Measurements from ENCODE around the gene YWHAH. TPM values are rescaled to one million over a fixed set of nuclear protein-coding genes. Genes with fewer than 3 reads are reported as not detected.

YWHAH gene
- total RNA-seq, 2 experiments from 2014 or later, result 224 to 254 TPM

DNA sequence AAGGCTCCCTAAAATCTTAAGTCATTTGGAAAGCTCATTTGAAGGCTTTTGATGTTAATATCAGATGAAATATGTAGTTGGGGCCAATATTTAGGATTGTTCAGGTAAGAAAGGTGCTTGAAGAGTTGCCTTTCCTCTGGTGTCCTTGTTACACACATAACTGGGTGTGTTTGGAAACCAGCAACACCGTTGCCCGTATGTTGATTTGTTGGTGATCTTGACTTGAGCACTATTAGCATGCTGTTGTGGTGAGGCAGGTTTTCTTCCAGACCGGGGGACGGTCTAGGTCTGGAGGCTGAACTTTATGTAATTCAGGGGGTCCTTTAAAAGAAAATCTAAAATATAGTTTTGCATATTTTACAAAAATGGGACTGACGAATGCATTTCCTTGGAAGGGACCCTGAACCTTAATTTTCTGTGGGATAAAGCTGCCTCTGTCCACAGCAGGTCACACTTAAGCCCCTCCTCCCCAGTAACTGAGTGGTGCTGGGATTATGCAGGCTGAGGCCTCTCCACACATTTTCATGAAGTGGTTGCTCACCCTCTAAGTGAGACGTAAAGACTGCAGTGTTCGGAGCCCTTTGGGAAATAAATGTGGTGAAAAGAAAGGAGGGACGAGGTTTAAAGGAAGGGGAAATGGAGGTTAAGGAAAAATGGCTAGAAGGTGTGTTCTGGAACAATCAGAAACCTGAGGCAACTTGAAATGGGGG, 1.8 kb downstream of the YWHAH start:
- DNase-seq (no peak), ATAC-seq (no peak)
- H3K4me1 Mint-ChIP-seq, result peaks cover 49% of the 10 kb centered on the region
- no peak overlapping the region for H3K27ac Mint-ChIP-seq
- CTCF ChIA-PET, result interaction anchor here (0.6 to 4.2 kb wide), 7 partner anchors 11 to 284 kb away, joined by 4 to 39 read pairs (median 6); partner anchors contain the start of gene PISD
- H3K9me3 Mint-ChIP-seq (ENCODE audit: low read depth), result no peaks in the 10 kb centered on the region
- no peaks in the 10 kb centered on the region for H3K27me3 Mint-ChIP-seq
- peaks cover 34% of the 10 kb centered on the region for H3K36me3 Mint-ChIP-seq
- H3K4me3 Mint-ChIP-seq, result no peak overlapping the region

DNA sequence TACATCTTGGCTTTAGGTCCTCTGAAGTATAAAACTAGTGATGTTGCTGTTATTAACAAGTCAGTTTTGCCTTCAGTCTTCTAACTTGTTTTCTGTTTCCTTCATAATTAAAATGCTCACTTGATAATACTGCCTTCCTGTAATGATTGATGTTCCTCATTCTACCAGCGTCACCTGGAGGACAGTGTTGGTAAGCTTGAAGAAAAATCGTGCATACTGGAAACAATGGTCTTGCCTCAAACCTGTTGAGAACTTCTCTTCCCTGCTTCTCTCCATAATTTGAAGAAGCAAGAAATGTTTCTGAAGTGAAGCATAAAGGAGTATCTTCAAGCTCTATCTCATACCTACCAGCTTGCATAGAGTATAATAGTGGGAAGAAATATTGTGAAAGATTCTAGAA, 3.0 kb downstream of the YWHAH start:
- peak overlapping the region; percentile 68 for H3K27ac Mint-ChIP-seq
- no peaks in the 10 kb centered on the region for H3K27me3 Mint-ChIP-seq
- ATAC-seq, result no peak
- peak; percentile 55 for DNase-seq
- H3K36me3 Mint-ChIP-seq, result peaks cover 42% of the 10 kb centered on the region
- CTCF ChIA-PET, result interaction anchor here (1.0 to 4.2 kb wide), 8 partner anchors 9 to 285 kb away, joined by 3 to 39 read pairs (median 7); partner anchors contain the start of gene PISD
- H3K9me3 Mint-ChIP-seq (ENCODE audit: low read depth), result no peaks in the 10 kb centered on the region
- H3K4me3 Mint-ChIP-seq, result peak overlapping the region; percentile 40
- H3K4me1 Mint-ChIP-seq, result peaks cover 57% of the 10 kb centered on the region

- H3K36me3 Mint-ChIP-seq, result peaks cover 45% of the 10 kb centered on the region
- no peak for DNase-seq
- peak overlapping the region; percentile 71 for H3K27ac Mint-ChIP-seq
- no peaks in the 10 kb centered on the region for H3K27me3 Mint-ChIP-seq
- CTCF ChIA-PET, result interaction anchor here (0.7 to 4.2 kb wide), 8 partner anchors 10 to 286 kb away, joined by 3 to 39 read pairs (median 6); partner anchors contain the start of gene PISD
- peaks cover 58% of the 10 kb centered on the region for H3K4me1 Mint-ChIP-seq
- H3K4me3 Mint-ChIP-seq, result no peak overlapping the region
- H3K9me3 Mint-ChIP-seq (ENCODE audit: low read depth), result no peaks in the 10 kb centered on the region
- no peak for ATAC-seq
Measured at GRCh38 chr22:31948002-31948401, 3.7 kb downstream of the YWHAH start.

DNA sequence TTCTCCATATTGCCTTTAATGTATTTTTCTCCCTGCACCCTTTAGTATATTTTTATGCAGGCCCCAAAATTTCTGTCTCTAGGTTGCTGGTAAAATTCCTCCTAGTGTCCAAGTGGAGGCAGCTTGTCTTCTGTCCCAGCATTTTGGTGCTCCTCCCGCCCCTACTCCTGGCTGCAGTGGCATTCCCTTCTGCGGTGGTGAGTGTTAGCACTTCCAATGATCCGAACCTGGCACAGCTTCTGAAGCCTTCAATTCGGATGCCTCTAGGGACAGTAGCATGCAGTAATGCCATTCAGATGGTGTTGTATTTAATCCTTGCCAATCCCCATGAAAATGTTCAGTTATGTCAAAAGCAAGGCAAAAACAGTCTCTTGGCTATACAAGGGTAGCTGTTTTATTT, 5.9 kb downstream of the YWHAH start:
- CTCF ChIA-PET, result interaction anchor here (1.1 to 2.1 kb wide), 8 partner anchors 20 to 289 kb away, joined by 3 to 11 read pairs (median 4); no protein-coding TSS in a partner anchor
- no peak for ATAC-seq
- DNase-seq, result no peak
- Mint-ChIP-seq H3K36me3 (peaks cover 61% of the 10 kb centered on the region), H3K4me3 (no peak overlapping the region), H3K27me3 (no peaks in the 10 kb centered on the region), H3K27ac (no peak overlapping the region), H3K9me3 (ENCODE audit: low read depth) (no peaks in the 10 kb centered on the region), H3K4me1 (peaks cover 68% of the 10 kb centered on the region)

- peaks cover 76% of the 10 kb centered on the region for H3K4me1 Mint-ChIP-seq
- CTCF ChIA-PET, result interaction anchor here (0.5 to 2.1 kb wide), 4 partner anchors 11 to 288 kb away, joined by 4 to 11 read pairs (median 6); no protein-coding TSS in a partner anchor
- H3K4me3 Mint-ChIP-seq, result peak overlapping the region; percentile 14
- H3K27ac Mint-ChIP-seq, result peak overlapping the region; percentile 63
- peak; percentile 56 for DNase-seq
- no peaks in the 10 kb centered on the region for H3K9me3 Mint-ChIP-seq (ENCODE audit: low read depth)
- peak; percentile 58 for ATAC-seq
- no peaks in the 10 kb centered on the region for H3K27me3 Mint-ChIP-seq
- peaks cover 70% of the 10 kb centered on the region for H3K36me3 Mint-ChIP-seq
Measured at GRCh38 chr22:31951194-31952093, 7.1 kb downstream of the YWHAH start.

DNA sequence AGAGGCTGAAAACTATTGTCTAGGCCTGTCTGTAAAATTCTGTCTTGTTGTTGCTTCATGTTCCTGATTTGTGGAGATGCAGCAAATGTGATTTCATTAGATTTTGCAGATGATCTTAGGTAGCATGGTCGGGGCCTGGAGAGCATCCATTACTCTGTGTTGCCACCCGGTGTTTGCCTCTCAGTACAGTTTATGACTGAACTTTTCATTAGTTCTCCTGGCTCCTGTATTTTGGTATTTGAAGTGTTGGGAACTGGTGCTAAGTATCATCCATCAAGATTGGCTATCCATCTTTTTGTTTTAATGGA, 7.7 kb downstream of the YWHAH start:
- ATAC-seq (peak; percentile 38), DNase-seq (no peak)
- CTCF ChIA-PET, result interaction anchor here (1.7 to 3.1 kb wide), 2 partner anchors 18 to 287 kb away, joined by 7 to 11 read pairs; no protein-coding TSS in a partner anchor
- H3K36me3 Mint-ChIP-seq, result peaks cover 74% of the 10 kb centered on the region
- H3K4me3 Mint-ChIP-seq, result no peak overlapping the region
- no peaks in the 10 kb centered on the region for H3K9me3 Mint-ChIP-seq (ENCODE audit: low read depth)
- H3K27me3 Mint-ChIP-seq, result no peaks in the 10 kb centered on the region
- peaks cover 80% of the 10 kb centered on the region for H3K4me1 Mint-ChIP-seq
- no peak overlapping the region for H3K27ac Mint-ChIP-seq

DNA sequence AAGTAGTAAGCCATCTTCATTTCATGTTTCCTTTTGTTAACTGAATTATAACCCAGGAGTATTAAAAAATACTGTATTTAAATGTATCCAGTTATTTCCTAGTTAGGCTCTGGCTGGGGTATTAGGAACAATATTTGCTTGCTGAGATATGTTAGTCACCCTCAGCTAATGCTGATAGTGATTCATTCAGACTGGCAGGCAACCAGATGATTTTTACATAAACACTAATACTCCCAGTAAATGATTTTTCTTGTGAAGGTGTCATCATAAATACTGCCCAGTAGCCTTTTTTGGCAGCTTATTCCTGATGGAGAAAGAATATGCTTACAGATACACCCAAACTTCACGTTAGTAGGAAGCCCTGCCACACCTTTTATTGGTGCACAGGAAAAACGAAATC, 8.1 kb downstream of the YWHAH start:
- CTCF ChIA-PET, result interaction anchor here (1.2 to 3.1 kb wide), 3 partner anchors 10 to 287 kb away, joined by 4 to 11 read pairs (median 7); no protein-coding TSS in a partner anchor
- H3K4me1 Mint-ChIP-seq, result peaks cover 77% of the 10 kb centered on the region
- DNase-seq (no peak), ATAC-seq (no peak)
- H3K4me3 Mint-ChIP-seq, result no peak overlapping the region
- H3K36me3 Mint-ChIP-seq, result peaks cover 74% of the 10 kb centered on the region
- no peaks in the 10 kb centered on the region for H3K9me3 Mint-ChIP-seq (ENCODE audit: low read depth)
- H3K27me3 Mint-ChIP-seq, result no peaks in the 10 kb centered on the region
- no peak overlapping the region for H3K27ac Mint-ChIP-seq

DNA sequence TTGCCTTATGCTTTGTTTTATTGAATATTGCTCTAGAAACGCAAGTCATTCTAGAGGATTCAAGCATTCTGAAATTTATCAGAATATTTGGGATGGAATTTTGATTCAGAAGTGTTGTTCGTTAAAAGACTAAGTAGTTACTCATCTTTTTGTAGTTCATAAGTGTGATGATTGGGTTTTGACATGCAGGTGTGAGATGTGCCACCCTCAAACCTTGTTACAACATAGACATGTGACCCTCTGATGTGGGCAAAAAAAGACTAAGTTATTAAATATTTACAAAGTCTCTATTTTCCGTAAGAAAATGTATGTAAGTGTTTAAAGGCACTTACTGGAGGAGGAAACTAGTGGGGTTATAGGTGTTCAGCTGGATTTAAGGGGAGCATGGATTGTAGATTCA, 8.9 kb downstream of the YWHAH start:
- Mint-ChIP-seq H3K9me3 (ENCODE audit: low read depth) (no peaks in the 10 kb centered on the region), H3K4me1 (peaks cover 77% of the 10 kb centered on the region), H3K27me3 (no peaks in the 10 kb centered on the region), H3K36me3 (peaks cover 73% of the 10 kb centered on the region), H3K4me3 (no peak overlapping the region), H3K27ac (no peak overlapping the region)
- no peak for DNase-seq
- ATAC-seq, result no peak
- CTCF ChIA-PET, result interaction anchor here (0.9 to 3.1 kb wide), 4 partner anchors 9 to 288 kb away, joined by 3 to 11 read pairs (median 6); no protein-coding TSS in a partner anchor

GRCh38 chr22:31954535-31955523, 10.5 kb downstream of the YWHAH start:
- no peak for ATAC-seq
- Mint-ChIP-seq H3K4me3 (no peak overlapping the region), H3K36me3 (peaks cover 65% of the 10 kb centered on the region), H3K4me1 (peaks cover 72% of the 10 kb centered on the region), H3K27me3 (no peaks in the 10 kb centered on the region), H3K27ac (peak overlapping the region; percentile 34), H3K9me3 (ENCODE audit: low read depth) (no peaks in the 10 kb centered on the region)
- no peak for DNase-seq
- CTCF ChIA-PET, result interaction anchor here (0.9 to 3.1 kb wide), 4 partner anchors 10 to 290 kb away, joined by 3 to 13 read pairs (median 7); no protein-coding TSS in a partner anchor

DNA sequence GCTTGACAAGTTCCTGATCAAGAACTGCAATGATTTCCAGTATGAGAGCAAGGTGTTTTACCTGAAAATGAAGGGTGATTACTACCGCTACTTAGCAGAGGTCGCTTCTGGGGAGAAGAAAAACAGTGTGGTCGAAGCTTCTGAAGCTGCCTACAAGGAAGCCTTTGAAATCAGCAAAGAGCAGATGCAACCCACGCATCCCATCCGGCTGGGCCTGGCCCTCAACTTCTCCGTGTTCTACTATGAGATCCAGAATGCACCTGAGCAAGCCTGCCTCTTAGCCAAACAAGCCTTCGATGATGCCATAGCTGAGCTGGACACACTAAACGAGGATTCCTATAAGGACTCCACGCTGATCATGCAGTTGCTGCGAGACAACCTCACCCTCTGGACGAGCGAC, 12.0 kb downstream of the YWHAH start:
- Mint-ChIP-seq H3K36me3 (peaks cover 54% of the 10 kb centered on the region), H3K4me1 (peaks cover 58% of the 10 kb centered on the region), H3K27ac (peak overlapping the region; percentile 4), H3K9me3 (ENCODE audit: low read depth) (no peaks in the 10 kb centered on the region), H3K27me3 (no peaks in the 10 kb centered on the region), H3K4me3 (no peak overlapping the region)
- CTCF ChIA-PET, result interaction anchor here (0.8 to 1.8 kb wide), 5 partner anchors 9 to 295 kb away, joined by 3 to 13 read pairs (median 4); partner anchors contain the start of gene PISD
- ATAC-seq, result no peak
- no peak for DNase-seq

GRCh38 chr22:31957970-31958594, 13.7 kb downstream of the YWHAH start:
- ATAC-seq, result no peak
- DNase-seq, result no peak
- H3K27ac Mint-ChIP-seq, result peak overlapping the region; percentile 26
- peaks cover 2% of the 10 kb centered on the region for H3K27me3 Mint-ChIP-seq
- peaks cover 45% of the 10 kb centered on the region for H3K4me1 Mint-ChIP-seq
- CTCF ChIA-PET, result interaction anchor here (1.0 to 4.2 kb wide), 4 partner anchors 10 to 293 kb away, joined by 3 to 26 read pairs (median 4); no protein-coding TSS in a partner anchor
- no peaks in the 10 kb centered on the region for H3K9me3 Mint-ChIP-seq (ENCODE audit: low read depth)
- H3K36me3 Mint-ChIP-seq, result peaks cover 45% of the 10 kb centered on the region
- no peak overlapping the region for H3K4me3 Mint-ChIP-seq
